Neural progenitor cell (in vitro differentiated cells): ENCODE data around the gene SLC6A9. TPM values are rescaled to one million over a fixed set of nuclear protein-coding genes. Genes with fewer than 3 reads are reported as not detected.

Experiments
- DNase-seq: peaks from one replicate; pipeline ENCODE4 v3.0.0-alpha.2; 2016; ENCODE audit warnings: low spot score
- H2AFZ ChIP-seq: fragments of 200-600 bp; sonication (generic); replicated peaks from 2 replicates; pipeline ENCODE4 v1.6.1; 2016; ENCODE audit warnings: antibody characterized with exemption
- H3F3A ChIP-seq: fragments of 200-600 bp; sonication (generic); 2 replicates; pipeline ENCODE4 v1.6.1; 2016; ENCODE audit warnings: antibody characterized with exemption, low read depth
- H3K27ac ChIP-seq: fragments of 200-600 bp; sonication (generic); 2 replicates; pipeline ENCODE4 v1.5.1; 2016; ENCODE audit warnings: mild to moderate bottlenecking
- H3K27me3 ChIP-seq: fragments of 200-600 bp; sonication (generic); 2 replicates; pipeline ENCODE4 v1.6.1; 2016; ENCODE audit warnings: mild to moderate bottlenecking, moderate library complexity
- H3K36me3 ChIP-seq: fragments of 200-600 bp; sonication (generic); 2 replicates; pipeline ENCODE4 v1.5.1; 2016
- H3K4me1 ChIP-seq: fragments of 200-600 bp; sonication (generic); 2 replicates; pipeline ENCODE4 v1.6.1; 2016; ENCODE audit warnings: mixed run types
- H3K4me2 ChIP-seq: fragments of 200-600 bp; sonication (generic); 2 replicates; pipeline ENCODE4 v1.6.1; 2016
- H3K4me3 ChIP-seq: fragments of 200-600 bp; sonication (generic); 2 replicates; pipeline ENCODE4 v1.5.1; 2016
- H3K79me2 ChIP-seq: fragments of 200-600 bp; sonication (generic); 2 replicates; pipeline ENCODE4 v1.6.1; 2016; ENCODE audit warnings: low read depth
- H3K9ac ChIP-seq: fragments of 200-600 bp; sonication (generic); 2 replicates; pipeline ENCODE4 v1.6.1; 2016
- H3K9me3 ChIP-seq: fragments of 200-600 bp; sonication (generic); 2 replicates; pipeline ENCODE4 v1.5.1; 2016; ENCODE audit warnings: low read depth
- H4K20me1 ChIP-seq: fragments of 200-600 bp; sonication (generic); 2 replicates; pipeline ENCODE4 v1.6.1; 2016; ENCODE audit warnings: low read depth
- H3K27ac Mint-ChIP-seq: 3 replicates; pipeline ENCODE4 v1.8.0; 2021; ENCODE audit warnings: mixed read lengths
- H3K27me3 Mint-ChIP-seq: 2 replicates; pipeline ENCODE4 v1.8.0; 2022; ENCODE audit warnings: low read depth, mild to moderate bottlenecking, inconsistent platforms, moderate library complexity, mixed read lengths; ENCODE audit not compliant: insufficient read depth
- H3K36me3 Mint-ChIP-seq: 3 replicates; pipeline ENCODE4 v1.8.0; 2021; ENCODE audit warnings: mixed read lengths
- H3K4me1 Mint-ChIP-seq: 3 replicates; pipeline ENCODE4 v1.8.0; 2021; ENCODE audit warnings: mixed read lengths
- H3K4me3 Mint-ChIP-seq: 3 replicates; pipeline ENCODE4 v1.8.0; 2021; ENCODE audit warnings: mild to moderate bottlenecking, moderate library complexity, mixed read lengths
- H3K9me3 Mint-ChIP-seq: 3 replicates; pipeline ENCODE4 v1.8.0; 2020; ENCODE audit warnings: mixed read lengths
- CTCF ChIP-seq: fragments of 200-600 bp; sonication (generic); IDR thresholded peaks from 2 replicates; pipeline ENCODE4 v1.5.1; 2017; ENCODE audit warnings: antibody characterized with exemption, mild to moderate bottlenecking
- EZH2 ChIP-seq: fragments of 200-600 bp; sonication (generic); IDR thresholded peaks from 2 replicates; pipeline ENCODE4 v1.6.1; 2017; ENCODE audit warnings: antibody characterized with exemption, mild to moderate bottlenecking, moderate library complexity
- EZH2phosphoT487 ChIP-seq: fragments of 200-600 bp; sonication (generic); IDR thresholded peaks from 2 replicates; pipeline ENCODE4 v1.6.1; 2017; ENCODE audit warnings: antibody characterized with exemption
- total RNA-seq: library from RNA; depleted of rRNA; stranded (reverse); fragments of >200 nt; gene quantifications from 2 replicates; pipeline ENCODE4 v1.2.3, GENCODE V29; 2015; ENCODE audit warnings: low replicate concordance

SLC6A9 gene
- total RNA-seq, 1 donor from 2014 or later: 1.4 TPM

- H3K36me3 ChIP-seq: no peaks in the 10 kb centered on the region
- no peak overlapping the region for H3K4me3 ChIP-seq
- no peaks in the 10 kb centered on the region for H4K20me1 ChIP-seq
- peaks cover 5% of the 10 kb centered on the region for H3K4me1 ChIP-seq
- Mint-ChIP-seq H3K4me1 (no peaks in the 10 kb centered on the region), H3K36me3 (no peaks in the 10 kb centered on the region), H3K27ac (no peak overlapping the region), H3K4me3 (no peak overlapping the region), H3K27me3 (no peaks in the 10 kb centered on the region), H3K9me3 (no peaks in the 10 kb centered on the region)
- H3K9me3 ChIP-seq: no peaks in the 10 kb centered on the region
- H3K27me3 ChIP-seq: peaks cover 7% of the 10 kb centered on the region
- no peak overlapping the region for H3K4me2 ChIP-seq
- H3K79me2 ChIP-seq: no peaks in the 10 kb centered on the region
- H3F3A ChIP-seq: no peaks in the 10 kb centered on the region
- no peak for DNase-seq
- TF ChIP-seq EZH2phosphoT487: no peak
- TF ChIP-seq CTCF: no peak
- no peak for TF ChIP-seq EZH2
- H3K9ac ChIP-seq: no peak overlapping the region
- H3K27ac ChIP-seq: no peak overlapping the region
- H2AFZ ChIP-seq: no peak overlapping the region
Observed at GRCh38 chr1:44060830-44061267, 29.6 kb upstream of the SLC6A9 start.

GRCh38 chr1:44059664-44060355, 28.5 kb upstream of the SLC6A9 start:
- H3K4me3 Mint-ChIP-seq: no peak overlapping the region
- Histone ChIP-seq H3K4me1 (peaks cover 5% of the 10 kb centered on the region), H3K4me2 (no peak overlapping the region), H3K79me2 (no peaks in the 10 kb centered on the region), H3K27ac (no peak overlapping the region), H3K36me3 (no peaks in the 10 kb centered on the region), H4K20me1 (no peaks in the 10 kb centered on the region), H3K9me3 (no peaks in the 10 kb centered on the region), H2AFZ (no peak overlapping the region), H3K9ac (no peak overlapping the region), H3K27me3 (peaks cover 7% of the 10 kb centered on the region), H3F3A (no peaks in the 10 kb centered on the region), H3K4me3 (no peak overlapping the region)
- DNase-seq: no peak
- H3K27me3 Mint-ChIP-seq: no peaks in the 10 kb centered on the region
- no peaks in the 10 kb centered on the region for H3K36me3 Mint-ChIP-seq
- H3K27ac Mint-ChIP-seq: no peak overlapping the region
- no peaks in the 10 kb centered on the region for H3K9me3 Mint-ChIP-seq
- H3K4me1 Mint-ChIP-seq: no peaks in the 10 kb centered on the region
- TF ChIP-seq EZH2phosphoT487 (no peak), EZH2 (no peak), CTCF (no peak)

- H3K9me3 ChIP-seq: no peaks in the 10 kb centered on the region
- no peaks in the 10 kb centered on the region for H4K20me1 ChIP-seq
- no peaks in the 10 kb centered on the region for H3K27me3 Mint-ChIP-seq
Observed at GRCh38 chr1:44059212-44059611, 27.9 kb upstream of the SLC6A9 start.

GRCh38 chr1:44057293-44057692, 26.0 kb upstream of the SLC6A9 start:
- Histone ChIP-seq H4K20me1 (no peaks in the 10 kb centered on the region), H3K9me3 (no peaks in the 10 kb centered on the region), H3K79me2 (no peaks in the 10 kb centered on the region), H3K4me2 (no peak overlapping the region), H3K27ac (no peak overlapping the region), H3K27me3 (no peaks in the 10 kb centered on the region), H3K36me3 (no peaks in the 10 kb centered on the region), H3F3A (no peaks in the 10 kb centered on the region), H3K9ac (no peak overlapping the region), H3K4me3 (no peak overlapping the region), H3K4me1 (peaks cover 5% of the 10 kb centered on the region), H2AFZ (no peak overlapping the region)
- no peaks in the 10 kb centered on the region for H3K27me3 Mint-ChIP-seq
- H3K36me3 Mint-ChIP-seq: no peaks in the 10 kb centered on the region
- no peak overlapping the region for H3K4me3 Mint-ChIP-seq
- DNase-seq: no peak
- H3K9me3 Mint-ChIP-seq: peaks cover 2% of the 10 kb centered on the region
- no peaks in the 10 kb centered on the region for H3K4me1 Mint-ChIP-seq
- no peak overlapping the region for H3K27ac Mint-ChIP-seq
- TF ChIP-seq EZH2 (no peak), CTCF (no peak), EZH2phosphoT487 (no peak)

More at GRCh38 chr1:44059212-44059611, 27.9 kb upstream of the SLC6A9 start:
- Histone ChIP-seq H3K27ac (no peak overlapping the region), H3K27me3 (peaks cover under 1% of the 10 kb centered on the region), H3K4me1 (peaks cover 5% of the 10 kb centered on the region), H3F3A (no peaks in the 10 kb centered on the region), H2AFZ (no peak overlapping the region), H3K4me2 (no peak overlapping the region), H3K4me3 (no peak overlapping the region), H3K79me2 (no peaks in the 10 kb centered on the region), H3K36me3 (no peaks in the 10 kb centered on the region), H3K9ac (no peak overlapping the region)
- no peak for DNase-seq
- Mint-ChIP-seq H3K4me1 (no peaks in the 10 kb centered on the region), H3K9me3 (no peaks in the 10 kb centered on the region), H3K27ac (no peak overlapping the region), H3K4me3 (no peak overlapping the region), H3K36me3 (no peaks in the 10 kb centered on the region)
- TF ChIP-seq EZH2phosphoT487: no peak
